ENCODE results near the gene ZFAND2A. TPM values are rescaled to one million over a fixed set of nuclear protein-coding genes. Genes with fewer than 3 reads are reported as not detected.
"Not testable (repeated sequence)": the region's sequence is repeated elsewhere in the genome, so short reads cannot be mapped to it uniquely, and the experiment has no call there.

ZFAND2A gene
- total RNA-seq, 1 experiment from 2014 or later, result 28.4 TPM

GRCh38 chr7:1144269-1144771 is 15.7 kb downstream of the ZFAND2A start:
- Histone ChIP-seq H3K9ac (ENCODE audit: low read length) (no peak overlapping the region), H4K20me1 (ENCODE audit: low read length) (no peaks in the 10 kb centered on the region), H3K4me1 (ENCODE audit: insufficient read depth, low read length) (no peaks in the 10 kb centered on the region), H3K27ac (ENCODE audit: low read length) (no peak overlapping the region), H3K79me2 (ENCODE audit: low read length) (no peaks in the 10 kb centered on the region), H3K4me3 (ENCODE audit: low read length) (no peak overlapping the region), H3K9me3 (ENCODE audit: low read length) (no peaks in the 10 kb centered on the region), H3K9me2 (replicated peaks; ENCODE audit: low read length) (no peaks in the 10 kb centered on the region), H3K27me3 (ENCODE audit: low read length) (no peaks in the 10 kb centered on the region), H2AFZ (ENCODE audit: low read length) (0 out of 2 replicates have a peak overlapping the region, but pooled peaks have one; percentile 57), H3K4me2 (ENCODE audit: low read length) (peak overlapping the region; percentile 68), H3F3A (ENCODE audit: low read length, unreplicated experiment) (no peaks in the 10 kb centered on the region), H3K36me3 (ENCODE audit: low read depth, low read length) (no peaks in the 10 kb centered on the region)
- ATAC-seq, result peak; percentile 96
- intact Hi-C loops (cut with micrococcal nuclease), result loop anchor here (2.0 kb wide), 3 partner anchors 32 to 152 kb away; no protein-coding TSS in a partner anchor
- DNase-seq, result peak; percentile 54
- ChIA-PET POLR2A (ENCODE audit: unreplicated experiment) (no interaction called here), CTCF (interaction anchor here (0.6 to 1.1 kb wide), 3 partner anchors 56 to 646 kb away, joined by 5 to 7 read pairs (median 7); partner anchors contain the start of gene GPER1)
- BruUV-seq (replicated peaks), result no TSS peak
- TF ChIP-seq EZH2 (IDR thresholded peaks at IDR 0.05; ENCODE audit: low read length, unreplicated experiment), result no peak
- no peak for TF ChIP-seq EZH2phosphoT487 (IDR thresholded peaks at IDR 0.05; ENCODE audit: borderline replicate concordance, low read length)
- TF ChIP-seq, protein P1, sequence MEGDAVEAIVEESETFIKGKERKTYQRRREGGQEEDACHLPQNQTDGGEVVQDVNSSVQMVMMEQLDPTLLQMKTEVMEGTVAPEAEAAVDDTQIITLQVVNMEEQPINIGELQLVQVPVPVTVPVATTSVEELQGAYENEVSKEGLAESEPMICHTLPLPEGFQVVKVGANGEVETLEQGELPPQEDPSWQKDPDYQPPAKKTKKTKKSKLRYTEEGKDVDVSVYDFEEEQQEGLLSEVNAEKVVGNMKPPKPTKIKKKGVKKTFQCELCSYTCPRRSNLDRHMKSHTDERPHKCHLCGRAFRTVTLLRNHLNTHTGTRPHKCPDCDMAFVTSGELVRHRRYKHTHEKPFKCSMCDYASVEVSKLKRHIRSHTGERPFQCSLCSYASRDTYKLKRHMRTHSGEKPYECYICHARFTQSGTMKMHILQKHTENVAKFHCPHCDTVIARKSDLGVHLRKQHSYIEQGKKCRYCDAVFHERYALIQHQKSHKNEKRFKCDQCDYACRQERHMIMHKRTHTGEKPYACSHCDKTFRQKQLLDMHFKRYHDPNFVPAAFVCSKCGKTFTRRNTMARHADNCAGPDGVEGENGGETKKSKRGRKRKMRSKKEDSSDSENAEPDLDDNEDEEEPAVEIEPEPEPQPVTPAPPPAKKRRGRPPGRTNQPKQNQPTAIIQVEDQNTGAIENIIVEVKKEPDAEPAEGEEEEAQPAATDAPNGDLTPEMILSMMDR (conservative IDR thresholded peaks at IDR 0.05; ENCODE audit: low read depth, low read length), result peak; percentile 48

GRCh38 chr7:1143031-1143430 is 17.0 kb downstream of the ZFAND2A start:
- ATAC-seq, result not testable (repeated sequence)

DNA sequence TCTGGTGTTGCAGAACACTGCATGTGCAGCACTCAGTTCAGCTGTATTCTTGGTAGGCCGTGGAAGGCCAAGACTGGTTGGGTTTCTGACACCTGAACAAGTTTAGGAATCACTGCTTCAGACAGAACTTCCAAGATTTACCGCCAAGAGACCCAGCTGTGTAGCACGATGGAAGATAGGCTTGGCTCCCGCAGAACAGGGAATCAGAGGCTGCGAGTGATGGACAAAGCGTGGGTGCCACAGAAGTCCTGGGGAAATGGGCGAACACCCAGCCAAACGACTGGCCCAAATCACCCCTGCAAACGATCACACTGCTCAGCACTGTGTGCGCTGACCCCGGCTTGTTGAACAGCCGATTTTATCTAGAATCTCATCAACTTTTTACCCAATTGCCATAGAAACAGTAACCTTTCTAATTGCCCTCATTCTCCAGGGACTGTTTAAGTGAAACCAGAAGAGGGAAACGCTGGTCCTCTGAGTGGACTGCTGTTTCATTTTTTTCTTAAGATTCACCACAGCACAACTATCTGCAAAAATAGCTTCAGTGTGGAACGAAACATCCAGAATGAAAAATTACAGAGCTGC is 17.9 kb downstream of the ZFAND2A start:
- Histone ChIP-seq H4K20me1 (ENCODE audit: low read length) (no peaks in the 10 kb centered on the region), H3F3A (ENCODE audit: low read length, unreplicated experiment) (no peaks in the 10 kb centered on the region), H3K27ac (ENCODE audit: low read length) (no peak overlapping the region), H3K4me1 (ENCODE audit: insufficient read depth, low read length) (peaks cover 1% of the 10 kb centered on the region; the same call in 1 of the 2 replicates), H3K79me2 (ENCODE audit: low read length) (peaks cover 6% of the 10 kb centered on the region), H3K4me2 (ENCODE audit: low read length) (no peak overlapping the region), H2AFZ (ENCODE audit: low read length) (no peak overlapping the region), H3K4me3 (ENCODE audit: low read length) (no peak overlapping the region), H3K9me2 (replicated peaks; ENCODE audit: low read length) (no peaks in the 10 kb centered on the region), H3K27me3 (ENCODE audit: low read length) (no peaks in the 10 kb centered on the region), H3K9ac (ENCODE audit: low read length) (no peak overlapping the region), H3K36me3 (ENCODE audit: low read depth, low read length) (no peaks in the 10 kb centered on the region), H3K9me3 (ENCODE audit: low read length) (no peaks in the 10 kb centered on the region)
- POLR2A ChIA-PET (ENCODE audit: unreplicated experiment), result no interaction called here
- CTCF ChIA-PET, result no interaction called here
- intact Hi-C loops (cut with micrococcal nuclease), result no loop called here
- TF ChIP-seq EZH2phosphoT487 (IDR thresholded peaks at IDR 0.05; ENCODE audit: borderline replicate concordance, low read length) (no peak), EZH2 (IDR thresholded peaks at IDR 0.05; ENCODE audit: low read length, unreplicated experiment) (no peak)
- TF ChIP-seq, protein P1 (conservative IDR thresholded peaks at IDR 0.05; ENCODE audit: low read depth, low read length), result no peak
- DNase-seq (no peak), ATAC-seq (no peak)
- BruUV-seq (replicated peaks), result no TSS peak

More at GRCh38 chr7:1143031-1143430, 17.0 kb downstream of the ZFAND2A start:
- H2AFZ ChIP-seq (ENCODE audit: low read length); intact Hi-C loops (cut with micrococcal nuclease); H3K9me3 ChIP-seq (ENCODE audit: low read length); H3K4me3 ChIP-seq (ENCODE audit: low read length); BruUV-seq (replicated peaks); POLR2A ChIA-PET (ENCODE audit: unreplicated experiment); H3K27me3 ChIP-seq (ENCODE audit: low read length); H3K9ac ChIP-seq (ENCODE audit: low read length); H3K4me1 ChIP-seq (ENCODE audit: insufficient read depth, low read length); H3K79me2 ChIP-seq (ENCODE audit: low read length); H3F3A ChIP-seq (ENCODE audit: low read length, unreplicated experiment); H3K27ac ChIP-seq (ENCODE audit: low read length); H4K20me1 ChIP-seq (ENCODE audit: low read length); H3K9me2 ChIP-seq (replicated peaks; ENCODE audit: low read length); DNase-seq; H3K36me3 ChIP-seq (ENCODE audit: low read depth, low read length); H3K4me2 ChIP-seq (ENCODE audit: low read length): not testable (repeated sequence)
- CTCF ChIA-PET, result interaction anchor here (1.1 kb wide), 1 partner anchor 55 kb away, joined by 5 read pairs; the partner anchor contains the start of gene GPER1
